Astrocyte (in vitro differentiated cells and primary cell): ENCODE data around the gene C2orf68.

Experiments
- CTCF ChIP-seq: IDR thresholded peaks from 2 replicates; pipeline ENCODE4 v1.5.1; 2011; ENCODE audit warnings: low read depth, mild to moderate bottlenecking, inconsistent platforms, low read length, moderate library complexity; ENCODE audit not compliant: insufficient read depth
- EZH2 ChIP-seq: IDR thresholded peaks from 2 replicates; pipeline ENCODE4 v1.6.1; 2012; ENCODE audit warnings: mild to moderate bottlenecking, low read length, inconsistent platforms; ENCODE audit not compliant: insufficient read depth

GRCh38 chr2:85591563-85591962 is 20.3 kb downstream of the C2orf68 start:
- TF ChIP-seq CTCF (no peak), EZH2 (no peak)
